Esophagus squamous epithelium (tissue), 4 donors: ENCODE results near the gene COMMD4.
"Not testable (repeated sequence)": the region's sequence is repeated elsewhere in the genome, so short reads cannot be mapped to it uniquely, and the experiment has no call there.

Experiments used
- POLR2A ChIP-seq, 4 donors: fragments of 450-650 bp; IDR thresholded peaks; one replicate each; pipeline ENCODE4 v1.6.1; 2017; ENCODE audit warnings: antibody characterized with exemption in 4 of 4, mild to moderate bottlenecking in 4 of 4, moderate library complexity in 3 of 4
- TF ChIP-seq, protein P1 (sequence below), 6 experiments: fragments of 450-650 bp in 4 of 6; fragments of 200-600 bp in 2 of 6; sonication (generic) in 2 of 6; IDR thresholded peaks; one replicate each; pipeline ENCODE4 v1.5.1; 2016 to 2019; ENCODE audit warnings: antibody characterized with exemption in 6 of 6, mild to moderate bottlenecking in 4 of 6, moderate library complexity in 4 of 6

DNA sequence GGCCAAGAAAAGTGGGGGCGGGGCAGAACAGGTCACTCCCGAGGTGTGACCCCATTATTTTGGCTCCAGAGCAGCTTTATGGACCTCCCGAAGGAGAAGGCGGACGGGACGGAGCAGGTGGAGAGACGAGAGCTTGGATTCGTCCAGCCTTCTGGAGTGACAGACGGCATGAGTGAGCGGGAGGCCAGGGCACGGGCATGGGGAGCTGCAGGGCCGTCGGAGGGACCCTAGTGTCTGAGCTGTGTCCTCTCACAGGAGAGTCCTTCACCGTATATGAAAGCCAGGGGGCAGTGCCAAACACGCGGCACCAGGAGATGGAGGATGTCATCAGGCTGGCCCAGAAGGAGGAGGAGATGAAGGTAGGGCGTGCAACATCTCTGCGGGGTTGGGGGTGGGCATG lies 42.2 kb upstream of the COMMD4 start:
- TF ChIP-seq, protein P1, sequence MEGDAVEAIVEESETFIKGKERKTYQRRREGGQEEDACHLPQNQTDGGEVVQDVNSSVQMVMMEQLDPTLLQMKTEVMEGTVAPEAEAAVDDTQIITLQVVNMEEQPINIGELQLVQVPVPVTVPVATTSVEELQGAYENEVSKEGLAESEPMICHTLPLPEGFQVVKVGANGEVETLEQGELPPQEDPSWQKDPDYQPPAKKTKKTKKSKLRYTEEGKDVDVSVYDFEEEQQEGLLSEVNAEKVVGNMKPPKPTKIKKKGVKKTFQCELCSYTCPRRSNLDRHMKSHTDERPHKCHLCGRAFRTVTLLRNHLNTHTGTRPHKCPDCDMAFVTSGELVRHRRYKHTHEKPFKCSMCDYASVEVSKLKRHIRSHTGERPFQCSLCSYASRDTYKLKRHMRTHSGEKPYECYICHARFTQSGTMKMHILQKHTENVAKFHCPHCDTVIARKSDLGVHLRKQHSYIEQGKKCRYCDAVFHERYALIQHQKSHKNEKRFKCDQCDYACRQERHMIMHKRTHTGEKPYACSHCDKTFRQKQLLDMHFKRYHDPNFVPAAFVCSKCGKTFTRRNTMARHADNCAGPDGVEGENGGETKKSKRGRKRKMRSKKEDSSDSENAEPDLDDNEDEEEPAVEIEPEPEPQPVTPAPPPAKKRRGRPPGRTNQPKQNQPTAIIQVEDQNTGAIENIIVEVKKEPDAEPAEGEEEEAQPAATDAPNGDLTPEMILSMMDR (IDR thresholded peaks at IDR 0.05): not testable (repeated sequence)
- not testable (repeated sequence) for TF ChIP-seq POLR2A (IDR thresholded peaks at IDR 0.05)
